Measurements from ENCODE around the gene ATAD2B.
A peak's percentile ranks its signal among the peaks of the same experiment; 100 is the strongest.

Gene ATAD2B

DNA sequence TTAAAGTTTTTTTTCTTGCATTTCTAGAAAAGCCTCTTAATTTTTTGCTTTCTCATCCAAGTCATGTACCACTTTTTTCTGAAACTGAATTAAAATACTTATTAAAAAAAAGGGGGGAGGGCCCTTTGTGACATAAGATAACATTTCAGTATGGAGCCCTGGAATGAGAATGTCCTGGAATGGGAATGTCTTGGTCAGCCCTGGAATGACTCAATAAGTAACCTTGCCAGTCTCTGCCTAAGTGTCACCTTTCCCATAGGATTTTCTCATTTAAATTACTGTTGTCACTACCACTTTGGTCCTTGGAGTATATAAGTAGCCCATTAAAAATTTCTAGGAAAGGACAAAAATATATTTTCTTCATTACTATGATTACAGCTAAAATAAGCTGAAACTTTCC is 18.1 kb upstream of the ATAD2B start:
- H3K27ac ChIP-seq = no peak overlapping the region
- no peaks in the 10 kb centered on the region for H3K9me3 ChIP-seq
- peaks cover 0 to 13% (median 5%) of the 10 kb centered on the region in 4 donors for H3K4me1 ChIP-seq
- intact Hi-C loops (cut with DNase I; ENCODE audit: low total_unique reads) = no loop called here
- TF ChIP-seq, protein P1, sequence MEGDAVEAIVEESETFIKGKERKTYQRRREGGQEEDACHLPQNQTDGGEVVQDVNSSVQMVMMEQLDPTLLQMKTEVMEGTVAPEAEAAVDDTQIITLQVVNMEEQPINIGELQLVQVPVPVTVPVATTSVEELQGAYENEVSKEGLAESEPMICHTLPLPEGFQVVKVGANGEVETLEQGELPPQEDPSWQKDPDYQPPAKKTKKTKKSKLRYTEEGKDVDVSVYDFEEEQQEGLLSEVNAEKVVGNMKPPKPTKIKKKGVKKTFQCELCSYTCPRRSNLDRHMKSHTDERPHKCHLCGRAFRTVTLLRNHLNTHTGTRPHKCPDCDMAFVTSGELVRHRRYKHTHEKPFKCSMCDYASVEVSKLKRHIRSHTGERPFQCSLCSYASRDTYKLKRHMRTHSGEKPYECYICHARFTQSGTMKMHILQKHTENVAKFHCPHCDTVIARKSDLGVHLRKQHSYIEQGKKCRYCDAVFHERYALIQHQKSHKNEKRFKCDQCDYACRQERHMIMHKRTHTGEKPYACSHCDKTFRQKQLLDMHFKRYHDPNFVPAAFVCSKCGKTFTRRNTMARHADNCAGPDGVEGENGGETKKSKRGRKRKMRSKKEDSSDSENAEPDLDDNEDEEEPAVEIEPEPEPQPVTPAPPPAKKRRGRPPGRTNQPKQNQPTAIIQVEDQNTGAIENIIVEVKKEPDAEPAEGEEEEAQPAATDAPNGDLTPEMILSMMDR (IDR thresholded peaks at IDR 0.05) = no peak
- no peaks in the 10 kb centered on the region for H3K36me3 ChIP-seq
- H3K4me3 ChIP-seq = no peak overlapping the region
- H3K27me3 ChIP-seq = no peaks in the 10 kb centered on the region
- DNase-seq = no peak

DNA sequence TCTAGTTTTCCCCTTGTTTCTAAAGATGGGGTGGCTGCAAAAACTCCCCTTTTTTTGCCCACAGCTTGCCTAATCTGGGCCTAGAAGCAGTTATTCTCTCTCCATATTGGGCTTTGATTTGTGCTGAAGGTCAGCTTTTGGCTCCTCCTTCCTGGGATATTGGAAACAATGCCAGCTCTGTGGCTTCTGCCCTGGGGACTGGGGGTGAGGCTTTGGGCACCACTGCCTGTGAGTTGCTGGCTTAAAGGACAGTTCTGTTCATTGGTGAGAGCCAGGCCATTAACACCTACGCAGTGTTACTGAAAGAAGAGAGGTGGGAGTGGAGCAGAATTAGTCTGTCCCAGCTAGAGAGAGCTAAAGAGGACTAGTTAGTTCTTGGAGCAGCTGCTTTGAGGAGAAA is 17.6 kb upstream of the ATAD2B start:
- no peaks in the 10 kb centered on the region for H3K36me3 ChIP-seq
- H3K27me3 ChIP-seq = no peaks in the 10 kb centered on the region
- intact Hi-C loops (cut with DNase I; ENCODE audit: low total_unique reads) = no loop called here
- peaks cover 0 to 13% (median 5%) of the 10 kb centered on the region in 4 donors for H3K4me1 ChIP-seq
- H3K27ac ChIP-seq = no peak overlapping the region
- no peaks in the 10 kb centered on the region for H3K9me3 ChIP-seq
- TF ChIP-seq, protein P1 (IDR thresholded peaks at IDR 0.05) = no peak
- DNase-seq = no peak
- H3K4me3 ChIP-seq = no peak overlapping the region

DNA sequence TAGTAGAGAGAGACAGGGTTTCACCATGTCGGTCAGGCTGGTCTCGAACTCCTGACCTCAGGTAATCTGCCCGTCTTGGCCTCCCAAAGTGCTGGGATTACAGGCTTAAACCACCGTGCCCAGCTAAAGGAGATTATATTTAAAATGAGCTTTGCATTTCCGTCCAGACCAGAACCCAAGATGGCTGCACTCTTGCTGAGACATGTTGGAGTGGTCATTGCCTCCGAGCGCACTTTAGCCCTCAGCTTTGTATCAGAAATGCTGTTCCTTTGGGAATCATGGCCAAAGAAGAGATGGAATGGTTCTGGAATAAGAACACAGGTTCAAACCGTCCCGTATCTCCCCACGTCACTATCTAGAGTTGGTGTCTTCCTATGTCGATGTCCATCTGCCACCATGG is 16.7 kb upstream of the ATAD2B start:
- intact Hi-C loops (cut with DNase I; ENCODE audit: low total_unique reads) = no loop called here
- Histone ChIP-seq H3K4me3 (no peak overlapping the region), H3K27ac (no peak overlapping the region), H3K9me3 (no peaks in the 10 kb centered on the region), H3K4me1 (peaks cover 0 to 13% (median 5%) of the 10 kb centered on the region in 4 donors), H3K27me3 (no peaks in the 10 kb centered on the region), H3K36me3 (no peaks in the 10 kb centered on the region)
- no peak for DNase-seq
- TF ChIP-seq, protein P1 (IDR thresholded peaks at IDR 0.05) = no peak

DNA sequence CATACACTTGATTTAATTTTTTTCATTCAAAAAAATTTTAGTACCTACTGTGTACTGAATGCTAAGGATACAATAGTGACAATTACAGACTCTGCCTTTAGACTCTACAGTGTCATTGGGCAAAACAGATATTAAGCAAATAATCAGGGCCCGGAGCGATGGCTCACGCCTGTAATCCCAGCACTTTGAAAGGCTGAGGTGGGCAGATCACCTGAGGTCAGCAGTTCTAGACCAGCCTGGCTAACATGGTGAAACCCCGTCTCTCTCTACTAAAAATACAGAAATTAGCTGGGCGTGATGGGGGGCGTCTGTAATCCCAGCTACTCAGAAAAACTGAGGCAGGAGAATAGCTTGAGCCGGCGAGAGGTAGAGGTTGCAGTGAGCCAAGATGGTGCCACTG is 14.7 kb upstream of the ATAD2B start:
- Histone ChIP-seq H3K27me3 (no peaks in the 10 kb centered on the region), H3K4me3 (peak overlapping the region; percentile 63 to 93), H3K36me3 (no peaks in the 10 kb centered on the region), H3K9me3 (no peaks in the 10 kb centered on the region), H3K4me1 (peaks cover 0 to 13% (median 5%) of the 10 kb centered on the region in 4 donors), H3K27ac (peak overlapping the region in 1 of 2 donors; percentile 90)
- TF ChIP-seq, protein P1 (IDR thresholded peaks at IDR 0.05) = no peak
- intact Hi-C loops (cut with DNase I; ENCODE audit: low total_unique reads) = no loop called here
- no peak for DNase-seq

- Histone ChIP-seq H3K9me3 (no peaks in the 10 kb centered on the region), H3K27me3 (no peaks in the 10 kb centered on the region), H3K4me3 (peak overlapping the region; percentile 63 to 93), H3K27ac (peak overlapping the region; percentile 87 to 90), H3K36me3 (no peaks in the 10 kb centered on the region), H3K4me1 (peaks cover 0 to 13% (median 5%) of the 10 kb centered on the region in 4 donors)
- peak in 1 of 2 donors; percentile 33 for DNase-seq
- intact Hi-C loops (cut with DNase I; ENCODE audit: low total_unique reads) = no loop called here
- TF ChIP-seq, protein P1 (IDR thresholded peaks at IDR 0.05) = no peak
Measured at GRCh38 chr2:23940718-23941620, 14.0 kb upstream of the ATAD2B start.

Data from tibial artery (tissue), 4 donors.